GM23338 (cell line): ENCODE data around the gene ACY1. TPM values are rescaled to one million over a fixed set of nuclear protein-coding genes. Genes with fewer than 3 reads are reported as not detected.

ENCODE experiments used
- ATAC-seq: fragments of 200-7000 bp; cut with Tn5 transposase; 3 replicates; pipeline ENCODE4 v1.9.1; 2020
- DNase-seq: peaks from one replicate; pipeline ENCODE4 v3.0.0-alpha.2; 2015; ENCODE audit warnings: low spot score
- H2AFZ ChIP-seq: fragments of 200-600 bp; sonication (generic); 2 replicates; pipeline ENCODE4 v1.8.0; 2016; ENCODE audit warnings: antibody characterized with exemption, mild to moderate bottlenecking, moderate library complexity
- H3F3A ChIP-seq: fragments of 200-600 bp; sonication (generic); replicated peaks from 2 replicates; pipeline ENCODE4 v1.8.0; 2017; ENCODE audit warnings: antibody characterized with exemption, mixed run types, low read depth
- H3K27ac ChIP-seq: fragments of 200-600 bp; sonication (generic); 2 replicates; pipeline ENCODE4 v1.6.1; 2016; ENCODE audit warnings: low read depth
- H3K27me3 ChIP-seq: fragments of 200-600 bp; sonication (generic); 2 replicates; pipeline ENCODE4 v1.8.0; 2016; ENCODE audit warnings: mild to moderate bottlenecking, mixed run types, moderate library complexity; ENCODE audit not compliant: insufficient read depth
- H3K36me3 ChIP-seq: fragments of 200-600 bp; sonication (generic); 2 replicates; pipeline ENCODE4 v1.8.0; 2016; ENCODE audit warnings: mild to moderate bottlenecking; ENCODE audit not compliant: insufficient read depth
- H3K4me1 ChIP-seq: fragments of 200-600 bp; sonication (generic); 2 replicates; pipeline ENCODE4 v1.8.0; 2016; ENCODE audit warnings: mild to moderate bottlenecking, moderate library complexity; ENCODE audit not compliant: insufficient read depth
- H3K4me2 ChIP-seq: fragments of 200-600 bp; sonication (generic); 2 replicates; pipeline ENCODE4 v1.7.1; 2017; ENCODE audit warnings: mixed run types
- H3K4me3 ChIP-seq: fragments of 200-600 bp; sonication (generic); 2 replicates; pipeline ENCODE4 v1.6.1; 2016; ENCODE audit warnings: mixed run types
- H3K79me2 ChIP-seq: fragments of 200-600 bp; sonication (generic); replicated peaks from 2 replicates; pipeline ENCODE4 v1.8.0; 2017; ENCODE audit warnings: mild to moderate bottlenecking; ENCODE audit not compliant: insufficient read depth
- H3K9me2 ChIP-seq: fragments of 200-600 bp; sonication (generic); 2 replicates; pipeline ENCODE4 v1.8.0; 2017; ENCODE audit not compliant: insufficient read depth
- H4K20me1 ChIP-seq: fragments of 200-600 bp; sonication (generic); replicated peaks from 2 replicates; pipeline ENCODE4 v1.8.0; 2017; ENCODE audit warnings: mild to moderate bottlenecking; ENCODE audit not compliant: insufficient read depth
- H3K27ac Mint-ChIP-seq: 2 replicates; pipeline ENCODE4 v1.8.0; 2020; ENCODE audit warnings: inconsistent platforms, mild to moderate bottlenecking, moderate library complexity, mixed read lengths
- H3K27me3 Mint-ChIP-seq: 3 replicates; pipeline ENCODE4 v1.8.0; 2022; ENCODE audit warnings: low read depth, mild to moderate bottlenecking, moderate library complexity, mixed read lengths, inconsistent platforms; ENCODE audit not compliant: insufficient read depth, poor library complexity
- H3K36me3 Mint-ChIP-seq: 3 replicates; pipeline ENCODE4 v1.8.0; 2021; ENCODE audit warnings: low read depth, mild to moderate bottlenecking, inconsistent platforms, moderate library complexity, mixed read lengths
- H3K4me1 Mint-ChIP-seq: 3 replicates; pipeline ENCODE4 v1.8.0; 2020; ENCODE audit warnings: mild to moderate bottlenecking, inconsistent platforms, mixed read lengths
- H3K4me3 Mint-ChIP-seq: 3 replicates; pipeline ENCODE4 v1.8.0; 2021; ENCODE audit warnings: moderate library complexity, mild to moderate bottlenecking, inconsistent platforms, mixed read lengths
- H3K9me3 Mint-ChIP-seq: 3 replicates; pipeline ENCODE4 v1.8.0; 2020; ENCODE audit warnings: moderate library complexity, mild to moderate bottlenecking, inconsistent platforms, mixed read lengths
- CREB1 ChIP-seq: fragments of 250-450 bp; sonication (Bioruptor Pico); IDR thresholded peaks from 2 replicates; pipeline ENCODE4 v1.5.0; 2020; ENCODE audit warnings: low read depth, mild to moderate bottlenecking, moderate library complexity
- CTCF ChIP-seq, 2 experiments: fragments of 200-600 bp in 1 of 2; sonication (generic) in 1 of 2; conservative IDR thresholded peaks; 2 replicates each; pipeline versions ENCODE4 v1.5.1 to v1.6.1; 2016 to 2017; ENCODE audit warnings: antibody characterized with exemption in 2 of 2, low read depth in 2 of 2, mild to moderate bottlenecking in 2 of 2, moderate library complexity in 1 of 2
- ETS1 ChIP-seq: IDR thresholded peaks from 2 replicates; pipeline ENCODE4 v1.6.1; 2016; ENCODE audit warnings: antibody characterized with exemption
- EZH2 ChIP-seq: fragments of 200-600 bp; sonication (generic); IDR thresholded peaks from one replicate; pipeline ENCODE4 v1.8.0; 2017; ENCODE audit warnings: antibody characterized with exemption, mild to moderate bottlenecking, low read depth; ENCODE audit not compliant: unreplicated experiment
- EZH2phosphoT487 ChIP-seq: fragments of 200-600 bp; sonication (generic); IDR thresholded peaks from one replicate; pipeline ENCODE4 v1.8.1; 2018; ENCODE audit warnings: antibody characterized with exemption; ENCODE audit not compliant: unreplicated experiment
- JUNB ChIP-seq: IDR thresholded peaks from one replicate; pipeline ENCODE4 v1.6.1; 2016; ENCODE audit warnings: antibody characterized with exemption; ENCODE audit not compliant: unreplicated experiment
- NANOG ChIP-seq: IDR thresholded peaks from 2 replicates; pipeline ENCODE4 v1.6.1; 2016; ENCODE audit warnings: antibody characterized with exemption, borderline replicate concordance
- POLR2AphosphoS5 ChIP-seq: IDR thresholded peaks from 2 replicates; pipeline ENCODE4 v1.6.1; 2016; ENCODE audit warnings: antibody characterized with exemption, low read depth
- REST ChIP-seq: IDR thresholded peaks from one replicate; pipeline ENCODE4 v1.6.1; 2018; ENCODE audit warnings: antibody characterized with exemption; ENCODE audit not compliant: unreplicated experiment
- STAT1 ChIP-seq: IDR thresholded peaks from one replicate; pipeline ENCODE4 v1.6.1; 2016; ENCODE audit warnings: antibody characterized with exemption; ENCODE audit not compliant: unreplicated experiment
- ZNF114 ChIP-seq: fragments of 250-450 bp; sonication (Bioruptor Pico); IDR thresholded peaks from 2 replicates; pipeline ENCODE4 v1.5.0; 2020; ENCODE audit warnings: mild to moderate bottlenecking, moderate library complexity
- ZNF331 ChIP-seq: fragments of 250-450 bp; sonication (Bioruptor Pico); IDR thresholded peaks from 2 replicates; pipeline ENCODE4 v1.5.0; 2020; ENCODE audit warnings: low read depth, mild to moderate bottlenecking, moderate library complexity
- ZNF462 ChIP-seq: fragments of 250-450 bp; sonication (Bioruptor Pico); IDR thresholded peaks from 2 replicates; pipeline ENCODE4 v1.5.0; 2020; ENCODE audit warnings: mild to moderate bottlenecking, moderate library complexity
- polyA plus RNA-seq: library from polyadenylated mRNA; unstranded; fragments of >200 nt; fragmentation: Nextera tagmentation; extraction: Ambion mirVana; gene quantifications from 2 replicates; pipeline ENCODE4 v1.2.1, GENCODE V29; 2016
- total RNA-seq: library from RNA; depleted of rRNA; stranded (reverse); fragments of >200 nt; shearing (Covaris generic); gene quantifications from 2 replicates; pipeline ENCODE4 v1.2.3, GENCODE V29; 2014

The ACY1 gene
- total and polyA plus RNA-seq, 2 experiments from 2014 or later, result 38.4 to 62.8 TPM

GRCh38 chr3:52006820-52007133 lies 23.4 kb downstream of the ACY1 start:
- Mint-ChIP-seq H3K36me3 (no peaks in the 10 kb centered on the region; the same call in 2 of the 3 replicates), H3K9me3 (no peaks in the 10 kb centered on the region), H3K27ac (no peak overlapping the region), H3K4me1 (peaks cover 56% of the 10 kb centered on the region), H3K4me3 (no peak overlapping the region; the same call in 2 of the 3 replicates), H3K27me3 (peaks cover 20% of the 10 kb centered on the region)
- no peak overlapping the region for H3K4me3 ChIP-seq
- no peak for ATAC-seq
- no peaks in the 10 kb centered on the region for H3K27me3 ChIP-seq
- H3K27ac ChIP-seq, result no peak overlapping the region
- no peak for DNase-seq
- peaks cover 28% of the 10 kb centered on the region; the same call in 1 of the 2 replicates for H3K4me1 ChIP-seq
- H2AFZ ChIP-seq, result no peak overlapping the region
- no peaks in the 10 kb centered on the region for H4K20me1 ChIP-seq
- TF ChIP-seq ZNF114 (CRISPR knock-in tag), result no peak
- TF ChIP-seq REST, result no peak
- no peak for TF ChIP-seq EZH2
- TF ChIP-seq JUNB, result no peak
- TF ChIP-seq ZNF331, result no peak
- no peak for TF ChIP-seq CTCF (conservative IDR thresholded peaks at IDR 0.05; ENCODE audit: low read depth in 2 of 2)
- TF ChIP-seq CREB1 (CRISPR knock-in tag), result no peak
- TF ChIP-seq ETS1, result no peak
- TF ChIP-seq STAT1, result no peak
- no peak for TF ChIP-seq EZH2phosphoT487
- no peak for TF ChIP-seq NANOG
- no peak for TF ChIP-seq POLR2AphosphoS5
- TF ChIP-seq ZNF462, result no peak
- H3K79me2 ChIP-seq, result no peaks in the 10 kb centered on the region
- no peaks in the 10 kb centered on the region for H3K36me3 ChIP-seq
- no peak overlapping the region for H3K4me2 ChIP-seq
- no peaks in the 10 kb centered on the region for H3K9me2 ChIP-seq
- no peaks in the 10 kb centered on the region; the same call in 1 of the 2 replicates for H3F3A ChIP-seq
